COLO668 (cell line): ENCODE measurements around the gene NUMA1.

Experiments
- DNase-seq: peaks from one replicate; lab custom pipeline; 2025; ENCODE audit not compliant: unreplicated experiment; lab: John Stamatoyannopoulos, UW

The NUMA1 gene

DNA sequence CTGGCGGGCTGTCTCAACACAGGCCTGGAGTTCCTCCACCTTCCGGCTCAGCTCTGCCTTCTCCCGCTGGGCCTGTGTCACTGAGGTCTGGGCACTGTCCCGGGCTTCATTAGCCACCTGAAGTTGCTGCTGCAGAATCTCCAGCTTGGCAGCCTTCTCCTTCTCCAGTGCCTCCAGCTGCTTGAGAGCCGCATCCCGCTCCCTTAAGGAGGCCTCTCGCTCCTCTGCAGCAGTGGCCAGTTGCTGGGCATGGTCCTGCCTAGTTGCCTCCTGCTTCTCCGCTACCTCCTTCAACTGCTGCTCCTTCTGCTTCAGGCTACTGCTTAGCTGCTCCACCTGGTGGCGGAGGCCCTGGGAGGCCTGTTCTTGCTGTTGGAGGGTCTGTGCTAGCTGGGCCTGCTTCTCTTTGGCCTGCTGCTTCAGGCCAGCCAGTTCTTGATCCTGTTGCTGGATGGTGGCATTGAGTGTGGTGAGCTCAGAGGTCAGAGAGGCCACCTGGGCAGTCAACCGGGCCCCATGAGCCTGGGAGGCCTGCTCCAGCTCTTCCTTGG, 64.8 kb downstream of the NUMA1 start:
- DNase-seq, result no peak

DNA sequence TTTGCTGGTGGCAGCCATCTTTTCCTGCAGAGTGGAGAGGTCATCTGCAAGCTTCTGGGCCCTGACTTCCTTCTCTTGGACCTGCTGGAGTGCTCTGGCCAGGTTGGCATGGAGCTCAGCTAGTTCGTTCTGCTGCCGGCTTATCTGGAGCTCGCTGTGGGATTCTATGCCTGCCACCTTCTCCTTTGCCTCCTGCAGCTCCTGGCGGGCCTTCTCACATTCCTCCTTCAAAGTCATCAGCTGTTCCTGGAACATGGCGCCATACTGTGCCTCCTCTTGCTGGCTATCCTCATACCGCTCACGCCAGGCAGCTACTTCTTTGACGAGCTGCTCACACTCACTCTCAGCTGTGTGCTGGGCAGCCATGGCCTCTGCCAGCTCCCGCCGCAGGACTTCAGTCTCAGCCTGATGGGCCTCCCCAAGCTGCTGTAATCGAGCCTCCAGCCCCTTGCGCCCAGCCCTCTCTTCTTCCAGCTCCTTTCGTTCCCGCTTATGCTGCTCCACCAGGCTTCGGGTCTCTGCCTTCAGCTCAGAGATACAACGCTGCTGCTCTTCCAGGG, 65.5 kb downstream of the NUMA1 start:
- no peak for DNase-seq

DNA sequence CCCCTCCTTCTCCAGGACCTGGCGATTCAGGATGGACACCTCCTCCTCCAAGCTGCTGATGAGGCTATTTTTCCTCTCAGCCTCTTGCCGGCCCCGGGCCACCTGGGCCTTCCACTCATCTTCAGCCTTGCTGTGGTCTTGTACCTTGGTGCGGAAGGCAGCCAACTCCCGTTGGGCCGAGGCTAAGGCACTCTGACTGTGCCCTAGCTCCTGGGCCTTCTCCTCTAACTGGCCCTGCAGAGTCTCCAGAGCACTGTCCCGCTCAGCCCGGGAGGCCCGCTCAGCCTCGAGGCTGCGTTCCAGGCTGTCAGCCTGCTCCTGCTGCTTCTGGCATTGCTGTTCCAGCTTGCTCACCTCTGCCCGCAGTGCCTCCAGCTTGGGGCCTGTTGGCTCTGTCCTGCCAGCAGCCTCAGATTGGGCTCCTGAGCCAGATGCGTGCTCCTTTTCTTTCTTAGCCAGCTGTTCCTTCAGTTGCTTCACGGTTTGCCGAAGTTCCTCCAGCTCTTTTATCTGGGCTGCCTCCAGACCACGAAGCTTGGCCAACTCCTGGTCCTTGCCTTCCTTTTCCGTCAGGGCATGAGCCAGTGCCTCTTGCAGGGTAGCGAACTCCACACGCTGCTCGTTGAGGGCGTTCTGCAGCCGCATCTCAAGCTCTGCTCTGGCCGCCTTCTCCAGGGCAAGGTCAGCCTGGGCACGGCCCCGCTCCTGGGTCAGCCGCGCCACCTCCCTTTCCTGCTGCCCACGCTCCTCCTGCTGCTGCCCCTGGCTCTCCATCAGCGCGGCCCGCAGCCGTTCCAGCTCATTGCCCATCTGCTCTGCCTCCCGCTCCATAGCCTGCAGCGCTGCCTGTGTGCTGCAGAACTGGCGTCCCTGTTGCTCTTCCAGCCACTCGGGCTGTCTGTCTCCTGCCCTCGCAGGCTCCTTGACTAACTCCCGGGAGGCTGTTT, 66.3 kb downstream of the NUMA1 start:
- DNase-seq, result no peak

DNA sequence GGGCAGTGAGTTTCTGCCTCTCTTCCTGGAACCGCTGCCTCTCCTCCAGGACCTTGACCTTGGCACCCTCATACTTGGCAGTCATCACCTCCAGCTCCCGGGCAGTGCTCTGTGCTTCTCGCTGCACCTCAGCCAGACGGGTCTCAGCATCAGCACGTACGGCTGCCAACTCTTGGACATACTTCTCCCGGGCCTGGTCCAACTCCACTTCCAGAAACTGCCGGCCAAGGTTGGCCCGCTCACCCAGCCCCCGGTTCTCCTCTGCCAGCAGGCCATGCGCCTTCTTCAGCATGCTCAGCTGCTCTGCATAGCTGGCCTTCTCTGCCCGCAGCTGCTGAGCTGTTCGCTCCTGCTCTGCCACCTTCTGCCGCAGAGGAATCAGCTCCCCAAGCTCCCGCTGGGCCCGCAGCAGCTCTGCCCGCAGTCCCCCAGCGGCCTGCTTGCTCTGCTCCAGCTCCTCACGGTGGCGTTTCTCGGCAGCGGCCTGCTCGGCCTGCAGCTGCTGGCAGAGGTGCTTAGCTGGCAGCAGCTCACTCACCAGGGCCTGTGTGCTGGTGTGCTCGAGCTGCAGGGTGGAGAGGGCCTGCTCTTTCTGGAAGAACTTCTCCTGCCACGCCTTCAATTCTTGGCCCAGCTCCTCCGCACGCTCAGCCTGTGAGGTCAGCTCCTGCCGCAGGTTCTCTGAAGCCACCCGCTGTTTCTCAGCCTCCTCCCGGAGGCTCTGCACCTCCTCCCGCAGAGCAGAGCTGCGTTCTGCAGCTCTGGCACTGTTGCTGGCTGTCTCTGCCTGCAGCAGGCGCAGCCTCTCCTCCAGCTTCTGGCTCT, 67.2 kb downstream of the NUMA1 start:
- no peak for DNase-seq

DNA sequence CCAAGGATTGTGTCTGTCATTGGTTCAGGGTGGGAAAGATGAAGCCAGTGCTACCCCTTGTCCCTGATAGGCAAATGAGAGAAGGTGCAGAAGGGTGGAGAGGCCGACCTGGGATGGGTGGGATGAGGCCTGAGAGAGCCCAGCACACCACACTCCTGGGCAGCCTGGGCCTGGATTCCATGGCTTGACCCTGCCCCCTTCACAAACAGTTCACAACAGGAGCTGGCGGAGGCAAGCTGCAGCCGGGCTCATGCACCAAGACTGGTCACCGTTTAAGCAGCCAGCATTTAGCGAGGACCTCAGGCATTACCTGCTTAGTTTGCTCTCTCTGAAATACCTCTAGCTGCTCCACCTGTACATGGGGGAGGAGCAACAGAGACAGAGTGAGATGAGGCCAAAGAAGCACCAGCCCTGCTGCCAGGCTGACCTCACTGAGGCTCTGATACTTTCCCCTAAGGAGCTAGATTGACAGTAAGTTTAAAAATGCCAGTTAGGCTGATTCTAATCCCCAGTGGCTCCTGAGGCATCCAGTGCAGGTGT, 68.2 kb downstream of the NUMA1 start:
- no peak for DNase-seq

DNA sequence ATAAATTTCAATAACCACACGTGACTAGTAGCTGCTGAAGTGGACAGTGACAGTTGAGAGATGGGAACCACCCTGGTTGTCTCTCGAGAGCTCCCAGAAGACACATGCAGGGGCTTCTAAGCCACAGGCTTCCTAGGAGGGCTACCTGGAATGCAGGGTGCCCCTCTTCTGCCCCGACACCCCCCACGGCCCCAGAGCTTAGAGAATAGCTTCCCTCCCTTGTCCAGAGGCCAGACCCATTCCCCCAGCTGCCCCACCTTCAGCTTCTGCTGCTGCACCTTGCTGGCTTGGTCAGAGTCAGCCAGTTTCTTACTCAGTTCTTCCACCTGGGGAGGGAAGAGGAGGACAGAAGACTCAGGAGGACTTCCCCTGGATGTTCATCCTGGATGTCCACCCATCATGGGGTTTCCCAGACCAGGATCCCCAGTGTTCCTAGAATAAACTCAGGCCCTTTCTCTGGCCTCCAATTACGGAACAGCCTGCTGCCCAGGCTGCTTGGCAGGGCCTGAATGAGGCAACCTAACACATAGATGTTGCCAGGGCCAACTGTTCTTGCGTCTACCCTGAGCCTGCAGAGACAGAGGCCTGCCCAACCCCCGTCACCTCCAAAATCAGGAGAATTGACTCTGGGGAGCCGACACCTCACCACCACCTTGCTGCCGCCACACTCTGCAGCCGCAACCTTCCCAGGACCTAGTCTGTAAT, 69.7 kb downstream of the NUMA1 start:
- DNase-seq, result no peak

DNA sequence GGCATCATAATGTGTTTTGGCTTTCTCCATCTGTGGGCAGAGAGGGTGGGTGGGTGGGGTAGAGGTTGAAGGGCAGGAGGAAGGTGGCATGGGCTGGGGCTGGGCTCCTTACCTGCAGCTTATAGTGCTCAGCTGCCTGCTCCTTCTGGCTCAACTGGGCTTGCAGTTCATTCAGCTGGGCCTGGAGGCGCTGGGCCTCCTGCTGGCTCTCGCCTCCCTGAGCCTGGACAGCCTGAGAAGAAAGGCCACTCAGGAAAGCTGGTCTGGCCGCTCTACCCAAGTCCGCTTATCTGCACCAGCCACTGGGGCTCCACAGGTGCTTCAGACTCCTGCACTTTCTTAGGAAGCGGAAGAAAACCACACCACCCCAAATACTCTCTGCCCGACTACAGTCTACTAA, 71.2 kb downstream of the NUMA1 start:
- no peak for DNase-seq

DNA sequence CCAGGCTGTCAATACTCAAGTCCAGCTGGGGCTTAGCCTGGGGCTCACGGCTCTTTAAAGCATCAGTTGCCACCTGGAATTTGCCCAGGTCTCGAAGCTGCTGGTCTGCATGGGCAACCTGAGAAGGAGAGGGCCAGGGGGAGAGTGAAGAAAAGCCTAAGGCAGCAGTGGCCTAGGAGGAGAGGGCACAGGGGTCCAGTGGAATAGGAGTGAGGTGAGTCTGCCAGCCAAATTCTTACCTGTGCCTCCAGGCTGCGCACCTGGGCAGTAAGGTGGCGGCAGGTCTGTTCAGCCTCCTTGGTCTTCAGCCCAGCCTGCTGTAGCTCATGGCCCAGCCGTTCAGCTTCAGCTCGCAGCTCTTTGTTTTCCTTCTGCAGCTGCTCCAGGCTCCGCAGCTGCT, 71.6 kb downstream of the NUMA1 start:
- no peak for DNase-seq

DNA sequence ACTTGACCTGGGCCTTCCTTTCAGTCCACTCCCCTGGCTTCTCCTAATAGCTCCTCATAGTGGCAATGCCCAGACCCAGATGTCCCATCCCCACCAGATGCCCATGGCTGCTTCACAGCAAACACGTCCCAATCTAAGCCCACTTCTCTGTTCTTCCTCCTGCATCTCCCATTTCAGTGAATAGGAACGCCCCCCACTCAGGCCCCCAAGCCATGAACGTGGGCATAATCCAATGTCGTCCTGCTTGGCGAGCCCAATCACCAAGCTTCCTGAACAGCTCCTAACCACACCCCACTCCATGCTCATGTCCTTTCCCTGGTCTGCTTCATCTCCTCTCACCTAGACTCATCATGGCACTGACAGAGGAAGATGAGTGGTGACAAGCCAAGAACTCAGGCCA, 72.8 kb downstream of the NUMA1 start:
- no peak for DNase-seq

DNA sequence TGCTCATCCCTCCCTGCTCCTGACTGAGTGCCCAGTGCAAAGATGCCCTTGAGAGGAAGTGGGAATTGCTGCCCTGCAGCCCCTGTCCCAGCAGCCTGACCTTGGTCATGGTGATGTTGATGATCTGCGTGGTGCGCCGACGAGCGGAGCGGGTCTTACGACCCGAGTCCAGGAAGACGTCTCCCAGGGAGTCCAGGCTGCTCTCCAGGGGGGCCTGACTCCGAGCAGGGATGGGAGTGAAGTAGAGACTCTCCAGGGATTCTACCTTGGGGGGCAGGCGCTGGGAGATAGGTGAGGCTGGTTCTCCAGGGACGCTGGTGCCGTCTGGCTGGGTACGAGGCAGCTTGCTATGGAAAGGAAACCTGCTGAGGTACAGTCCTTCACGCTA, 73.3 kb downstream of the NUMA1 start:
- no peak for DNase-seq

DNA sequence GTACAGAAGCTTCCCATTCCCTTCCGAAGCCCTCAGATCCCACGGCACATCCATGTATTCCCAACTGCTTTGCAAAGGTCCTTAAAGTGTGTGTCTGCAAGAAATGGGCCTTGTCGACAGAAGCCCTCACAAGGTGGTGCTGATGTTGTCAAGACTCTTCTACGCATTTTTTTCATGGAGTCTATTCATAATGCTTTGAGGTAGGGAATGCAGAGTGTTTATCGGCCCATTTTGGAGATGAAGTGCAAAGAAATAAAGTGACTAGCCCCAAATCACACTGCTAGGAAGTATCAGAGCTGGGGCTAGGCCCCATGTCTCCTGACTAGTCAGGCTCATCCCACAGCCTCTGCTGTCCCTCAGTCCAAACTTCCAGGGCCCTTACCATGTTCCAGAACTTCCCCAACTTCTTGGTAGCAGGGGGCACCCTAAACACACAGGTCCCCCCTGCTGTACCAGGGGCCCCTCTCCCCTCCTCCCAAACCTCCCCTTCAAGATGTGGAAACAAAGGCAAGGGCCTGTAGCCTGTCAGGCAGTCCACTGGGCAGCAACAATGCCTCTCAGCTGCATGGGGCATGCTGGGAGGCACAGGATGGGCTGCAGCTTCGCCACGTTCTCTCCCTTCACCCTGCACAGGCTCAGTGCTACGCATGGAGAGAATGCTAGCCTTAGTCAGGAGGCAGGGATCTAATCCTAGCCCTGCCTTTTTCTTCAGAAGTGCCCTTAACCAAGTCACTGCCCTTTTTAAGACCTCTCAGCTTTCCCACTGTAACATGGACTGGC, 73.8 kb downstream of the NUMA1 start:
- no peak for DNase-seq

DNA sequence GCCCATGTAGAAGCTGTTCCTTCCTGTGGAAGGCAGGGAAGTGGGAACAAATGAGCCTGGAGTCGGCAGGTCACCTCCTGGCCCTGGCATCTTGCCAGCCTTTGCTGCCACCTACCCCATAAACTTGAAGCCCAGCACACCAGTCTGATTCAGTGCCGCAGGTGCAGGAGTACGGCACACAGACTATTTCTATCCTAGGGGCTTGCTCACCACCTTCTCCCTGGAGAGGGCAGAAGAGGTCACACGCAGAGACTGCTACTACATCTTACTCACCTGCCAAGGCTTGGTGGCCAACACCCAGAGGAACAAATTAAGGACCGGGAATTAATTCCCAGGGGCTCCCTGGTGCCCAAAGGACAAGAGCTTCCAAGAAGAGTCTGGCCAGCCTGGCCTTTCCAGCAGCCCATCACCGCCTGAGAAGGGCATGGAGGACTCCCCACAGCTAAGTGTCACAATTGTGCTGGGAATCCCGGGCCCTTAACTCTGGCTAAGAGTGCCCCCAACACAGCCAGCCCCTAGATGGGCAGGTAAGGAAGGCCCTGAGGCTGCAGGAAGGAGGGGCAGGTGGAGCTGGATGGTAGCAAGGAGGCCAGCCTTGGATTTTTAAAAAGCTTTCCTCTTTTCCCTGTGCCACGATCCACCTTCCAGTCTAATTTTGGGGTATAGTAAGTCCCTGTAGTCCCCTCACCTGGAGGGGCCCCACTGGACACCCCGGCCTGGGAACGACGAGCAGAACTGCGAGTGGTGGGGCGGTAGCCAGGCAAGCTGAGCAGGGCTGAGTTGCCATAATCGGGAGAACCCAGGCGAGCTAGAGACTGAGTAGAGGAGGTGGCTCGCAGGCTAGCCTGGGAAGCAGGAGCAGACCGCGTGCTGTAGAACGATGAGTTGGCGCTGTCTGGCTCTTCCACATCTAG, 74.7 kb downstream of the NUMA1 start:
- peak; percentile 17 for DNase-seq

DNA sequence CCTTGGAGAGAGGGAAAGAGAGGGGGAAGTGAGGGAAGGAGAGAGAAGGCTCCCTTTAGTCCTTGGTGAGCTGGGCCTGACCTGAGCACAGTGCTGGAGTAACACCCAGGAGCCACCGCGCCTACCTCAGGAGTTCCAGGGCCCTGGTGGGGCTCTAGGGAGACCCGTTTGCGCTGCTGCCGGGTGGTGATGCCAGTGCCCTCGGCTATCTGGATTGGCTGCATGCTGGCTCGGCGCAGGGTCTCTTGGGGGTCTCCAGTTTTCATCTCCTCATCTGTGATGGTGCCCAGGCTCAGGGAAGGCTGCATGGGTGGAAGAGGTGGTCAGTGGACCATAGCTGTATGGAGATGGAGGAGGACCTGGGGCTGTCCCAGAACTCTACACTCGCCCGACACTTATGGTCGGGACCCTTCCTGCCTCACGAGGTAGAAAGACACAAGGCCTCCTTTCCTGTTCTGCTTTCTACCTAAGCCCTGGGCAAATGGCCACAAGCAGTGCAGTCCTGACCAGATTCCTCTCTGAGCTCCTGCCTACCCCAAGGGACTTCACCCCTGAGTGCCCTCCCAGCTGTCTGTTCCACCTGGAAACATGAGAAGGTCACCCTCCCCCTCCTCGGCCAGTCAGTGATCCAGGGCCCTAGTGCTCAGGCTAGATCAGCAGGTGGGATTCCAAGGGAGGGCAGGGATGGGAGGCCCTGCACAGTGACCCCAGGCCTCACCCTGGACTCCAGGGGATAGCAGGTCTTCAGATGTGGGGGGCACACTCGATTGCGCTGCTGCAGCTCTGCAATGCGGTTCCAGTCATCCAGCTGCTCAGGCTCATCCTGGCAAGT, 75.6 kb downstream of the NUMA1 start:
- no peak for DNase-seq

DNA sequence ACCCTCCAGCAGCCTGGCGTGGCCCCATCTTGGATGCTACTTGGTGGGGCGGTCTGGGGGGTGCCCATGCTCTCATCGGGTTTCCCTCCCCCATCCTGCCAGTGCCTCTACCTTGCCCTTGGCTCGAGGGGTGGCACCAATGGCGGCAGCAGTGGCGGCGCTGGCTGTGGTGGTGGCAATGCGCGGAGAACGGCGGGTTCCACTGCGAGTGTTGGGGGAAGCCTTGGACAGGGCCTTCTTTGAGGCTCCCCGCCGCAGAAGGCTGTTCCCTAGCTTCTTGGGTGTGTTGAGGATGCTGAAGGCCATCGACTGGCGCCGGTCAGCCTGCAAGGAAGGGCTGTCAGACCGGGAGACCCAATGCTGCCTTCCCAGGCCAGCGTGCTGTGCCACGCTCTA, 76.6 kb downstream of the NUMA1 start:
- DNase-seq, result no peak

DNA sequence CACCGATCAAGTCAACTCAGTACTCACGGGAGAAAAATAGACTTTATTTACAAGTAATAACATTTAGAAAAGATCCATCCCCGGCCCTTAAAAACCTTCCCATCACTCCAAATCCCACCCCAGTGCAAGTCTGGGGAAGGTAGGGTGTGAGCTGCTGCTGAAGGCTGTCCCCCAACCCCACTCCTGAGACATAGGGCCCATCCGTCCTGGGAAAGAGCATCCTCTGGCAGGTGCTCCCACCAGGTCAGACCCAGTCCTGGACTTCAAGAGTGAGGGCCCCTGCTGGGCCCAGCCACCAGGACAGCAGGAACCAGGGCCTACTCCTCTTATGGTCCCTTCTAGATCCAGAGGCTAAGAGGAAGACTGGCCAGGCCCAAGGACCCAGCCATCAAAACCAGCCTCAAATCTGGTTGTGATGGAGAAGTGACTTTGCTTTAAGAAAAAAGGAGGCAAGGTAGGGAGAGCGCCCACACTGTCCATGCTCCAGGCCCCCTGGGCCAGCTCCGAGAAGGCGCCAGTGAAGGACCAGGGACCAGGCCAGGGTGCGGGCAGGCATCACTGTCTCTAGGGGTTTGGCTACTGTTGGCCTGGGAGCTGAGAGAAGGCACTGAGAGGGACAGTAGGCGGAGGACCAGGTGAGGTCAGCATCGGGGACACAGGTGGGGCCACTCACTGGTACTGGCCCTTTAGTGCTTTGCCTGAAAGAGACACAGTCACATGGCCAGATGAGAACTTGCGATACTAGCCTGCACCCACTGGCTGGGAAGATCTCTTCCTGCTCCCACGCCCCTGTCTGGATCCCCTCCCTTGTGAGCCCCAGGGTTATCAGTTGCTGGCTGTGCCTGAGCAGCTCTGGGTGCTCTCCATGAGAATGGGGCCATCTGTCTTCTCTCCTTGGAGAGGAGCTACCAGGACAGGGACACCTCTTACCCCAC, 77.2 kb downstream of the NUMA1 start:
- DNase-seq, result no peak

DNA sequence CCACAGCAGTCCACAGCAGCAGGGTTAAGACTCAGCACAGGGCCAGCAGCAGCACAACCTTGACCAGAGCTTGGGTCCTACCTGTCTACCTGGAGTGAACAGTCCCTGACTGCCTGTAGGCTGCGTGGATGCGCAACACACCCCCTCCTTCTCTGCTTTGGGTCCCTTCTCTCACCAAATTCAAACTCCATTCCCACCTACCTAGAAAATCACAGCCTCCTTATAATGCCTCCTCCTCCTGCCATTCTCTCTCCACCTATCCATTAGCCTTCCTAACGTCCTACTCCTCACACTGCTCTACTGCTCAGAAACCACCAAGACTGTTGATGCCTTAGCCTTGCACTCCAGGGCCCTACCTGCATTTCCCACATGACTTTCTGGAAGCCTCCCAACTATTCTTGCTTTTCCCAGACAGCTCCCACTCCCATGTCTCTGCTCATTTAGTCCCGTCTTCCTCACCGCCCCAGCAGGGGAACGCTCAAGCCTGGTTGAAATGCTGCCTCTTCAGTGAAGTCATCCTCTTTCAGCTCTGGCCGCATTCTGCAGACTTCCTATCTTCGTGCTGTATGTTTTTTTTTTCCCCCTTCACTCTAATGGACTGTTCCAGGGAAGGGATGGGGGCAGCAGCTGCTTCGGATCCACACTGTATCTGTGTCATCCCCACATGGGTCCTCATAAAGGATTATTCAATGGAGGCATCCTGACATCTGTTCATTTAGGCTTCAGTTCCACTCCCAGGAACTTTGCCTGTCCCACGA, 78.3 kb downstream of the NUMA1 start:
- DNase-seq, result no peak
